ENCODE results near the gene WNK1. TPM values are rescaled to one million over a fixed set of nuclear protein-coding genes. Genes with fewer than 3 reads are reported as not detected.
"Not testable (repeated sequence)": the region's sequence is repeated elsewhere in the genome, so short reads cannot be mapped to it uniquely, and the experiment has no call there.

WNK1 gene
- total RNA-seq, result 100 to 1,000 TPM; 162 to 170 TPM

- Mint-ChIP-seq H3K4me3 (peak within 1 kb of the TSS; percentile 97), H3K27me3 (no peaks in the 10 kb centered on the region)
- POLR2A ChIA-PET, result interaction anchor here (0.6 to 1.5 kb wide), 5 partner anchors 24 to 137 kb away, joined by 3 to 6 read pairs (median 4); no protein-coding TSS in a partner anchor
These were observed at the start of gene WNK1 for GRCh38 chr12:751999-752694. WNK1 (plus strand) TSS chr12:752579; CDS start chr12:753566, 987 bp downstream.

GRCh38 chr12:704516-705242 is 47.7 kb upstream of the WNK1 start:
- DNase-seq, result no peak
- no peaks in the 10 kb centered on the region for H3K27me3 Mint-ChIP-seq
- H3K9me3 Mint-ChIP-seq, result peaks cover 12% of the 10 kb centered on the region
- CTCF ChIA-PET, result interaction anchor here (1.2 kb wide), 2 partner anchors 19 to 22 kb away, joined by 3 read pairs; no protein-coding TSS in a partner anchor
- no peak overlapping the region for H3K27ac Mint-ChIP-seq
- H3K36me3 Mint-ChIP-seq (ENCODE audit: low read depth), result peaks cover 8% of the 10 kb centered on the region
- H3K4me1 Mint-ChIP-seq, result peaks cover 11% of the 10 kb centered on the region
- POLR2A ChIA-PET, result interaction anchor here (0.6 kb wide), 1 partner anchor 13 kb away, joined by 7 read pairs; no protein-coding TSS in a partner anchor
- no peak overlapping the region for H3K4me3 Mint-ChIP-seq

More at GRCh38 chr12:751999-752694, at the start of gene WNK1:
- Mint-ChIP-seq H3K4me1 (peaks cover 27% of the 10 kb centered on the region), H3K9me3 (no peaks in the 10 kb centered on the region), H3K27ac (peak within 1 kb of the TSS; percentile 91), H3K36me3 (ENCODE audit: low read depth) (peaks cover 34% of the 10 kb centered on the region)
- DNase-seq, result peak; percentile 97
- CTCF ChIA-PET, result interaction anchor here (0.6 to 6.1 kb wide), 41 partner anchors 9 to 300 kb away, joined by 3 to 91 read pairs (median 6); partner anchors contain the start of gene NINJ2

GRCh38 chr12:708084-708483 is 44.3 kb upstream of the WNK1 start:
- peaks cover 21% of the 10 kb centered on the region for H3K4me1 Mint-ChIP-seq
- H3K4me3 Mint-ChIP-seq; H3K27ac Mint-ChIP-seq; H3K36me3 Mint-ChIP-seq (ENCODE audit: low read depth); H3K9me3 Mint-ChIP-seq; DNase-seq; H3K27me3 Mint-ChIP-seq; POLR2A ChIA-PET; CTCF ChIA-PET: not testable (repeated sequence)

- H3K27ac Mint-ChIP-seq, result no peak overlapping the region
- CTCF ChIA-PET, result interaction anchor here (0.6 to 1.2 kb wide), 7 partner anchors 10 to 102 kb away, joined by 3 to 5 read pairs (median 4); no protein-coding TSS in a partner anchor
These were observed 42.8 kb upstream of the WNK1 start for GRCh38 chr12:709455-710020.

GRCh38 chr12:712172-712863 is 40.1 kb upstream of the WNK1 start:
- no peak for DNase-seq
- ChIA-PET CTCF (interaction anchor here (0.7 to 2.4 kb wide), 6 partner anchors 10 to 49 kb away, joined by 3 to 10 read pairs (median 4); no protein-coding TSS in a partner anchor), POLR2A (interaction anchor here (0.6 kb wide), 1 partner anchor 39 kb away, joined by 3 read pairs; no protein-coding TSS in a partner anchor)
- peaks cover 5% of the 10 kb centered on the region for H3K9me3 Mint-ChIP-seq
- H3K27ac Mint-ChIP-seq, result no peak overlapping the region
- H3K36me3 Mint-ChIP-seq (ENCODE audit: low read depth), result peaks cover 4% of the 10 kb centered on the region
- no peak overlapping the region for H3K4me3 Mint-ChIP-seq
- H3K4me1 Mint-ChIP-seq, result peaks cover 24% of the 10 kb centered on the region
- H3K27me3 Mint-ChIP-seq, result no peaks in the 10 kb centered on the region

More at GRCh38 chr12:709455-710020, 42.8 kb upstream of the WNK1 start:
- Mint-ChIP-seq H3K27me3 (no peaks in the 10 kb centered on the region), H3K36me3 (ENCODE audit: low read depth) (peaks cover 4% of the 10 kb centered on the region), H3K4me3 (no peak overlapping the region), H3K9me3 (peaks cover 5% of the 10 kb centered on the region), H3K4me1 (peaks cover 22% of the 10 kb centered on the region)
- POLR2A ChIA-PET, result interaction anchor here (0.7 kb wide), 1 partner anchor 8 kb away, joined by 3 read pairs; no protein-coding TSS in a partner anchor
- DNase-seq, result no peak

- Mint-ChIP-seq H3K27me3 (no peaks in the 10 kb centered on the region), H3K4me1 (peaks cover 26% of the 10 kb centered on the region), H3K9me3 (peaks cover 3% of the 10 kb centered on the region), H3K4me3 (no peak overlapping the region), H3K27ac (no peak overlapping the region), H3K36me3 (ENCODE audit: low read depth) (peaks cover 1% of the 10 kb centered on the region)
- CTCF ChIA-PET, result interaction anchor here (0.6 to 2.4 kb wide), 4 partner anchors 9 to 38 kb away, joined by 3 to 10 read pairs (median 4); no protein-coding TSS in a partner anchor
- POLR2A ChIA-PET, result interaction anchor here (0.6 kb wide), 1 partner anchor 28 kb away, joined by 4 read pairs; no protein-coding TSS in a partner anchor
- DNase-seq, result no peak
These were observed 39.0 kb upstream of the WNK1 start for GRCh38 chr12:713281-713875.

- H3K27me3 Mint-ChIP-seq, result no peaks in the 10 kb centered on the region
These were observed 35.9 kb upstream of the WNK1 start for GRCh38 chr12:716506-716905.

GRCh38 chr12:718756-719102 is 33.6 kb upstream of the WNK1 start:
- H3K27me3 Mint-ChIP-seq, result no peaks in the 10 kb centered on the region
- H3K4me3 Mint-ChIP-seq, result peak overlapping the region; percentile 28
- ChIA-PET POLR2A (no interaction called here), CTCF (interaction anchor here (1.7 kb wide), 1 partner anchor 143 kb away, joined by 6 read pairs; no protein-coding TSS in a partner anchor)
- peaks cover 44% of the 10 kb centered on the region for H3K4me1 Mint-ChIP-seq
- peaks cover 7% of the 10 kb centered on the region for H3K36me3 Mint-ChIP-seq (ENCODE audit: low read depth)
- no peak for DNase-seq
- H3K27ac Mint-ChIP-seq, result peak overlapping the region; percentile 66
- peaks cover 8% of the 10 kb centered on the region for H3K9me3 Mint-ChIP-seq

More at GRCh38 chr12:716506-716905, 35.9 kb upstream of the WNK1 start:
- POLR2A ChIA-PET, result no interaction called here
- H3K4me1 Mint-ChIP-seq, result peaks cover 47% of the 10 kb centered on the region
- H3K27ac Mint-ChIP-seq, result no peak overlapping the region
- no peak overlapping the region for H3K4me3 Mint-ChIP-seq
- peaks cover 7% of the 10 kb centered on the region for H3K36me3 Mint-ChIP-seq (ENCODE audit: low read depth)
- peaks cover 8% of the 10 kb centered on the region for H3K9me3 Mint-ChIP-seq
- CTCF ChIA-PET, result interaction anchor here (0.9 to 2.0 kb wide), 5 partner anchors 10 to 69 kb away, joined by 3 to 7 read pairs (median 4); no protein-coding TSS in a partner anchor
- no peak for DNase-seq

- Mint-ChIP-seq H3K4me1 (peaks cover 58% of the 10 kb centered on the region), H3K4me3 (no peak overlapping the region), H3K9me3 (peaks cover 8% of the 10 kb centered on the region), H3K27me3 (no peaks in the 10 kb centered on the region), H3K36me3 (ENCODE audit: low read depth) (peaks cover 14% of the 10 kb centered on the region), H3K27ac (peak overlapping the region; percentile 75)
- CTCF ChIA-PET, result interaction anchor here (0.6 to 1.7 kb wide), 6 partner anchors 14 to 145 kb away, joined by 3 to 6 read pairs (median 3); no protein-coding TSS in a partner anchor
- POLR2A ChIA-PET, result no interaction called here
- DNase-seq, result no peak
These were observed 32.0 kb upstream of the WNK1 start for GRCh38 chr12:720231-720941.

GRCh38 chr12:724194-724855 is 28.1 kb upstream of the WNK1 start:
- H3K36me3 Mint-ChIP-seq (ENCODE audit: low read depth), result peaks cover 20% of the 10 kb centered on the region
- CTCF ChIA-PET, result interaction anchor here (1.1 kb wide), 1 partner anchor 11 kb away, joined by 4 read pairs; no protein-coding TSS in a partner anchor
- H3K4me3 Mint-ChIP-seq, result no peak overlapping the region
- POLR2A ChIA-PET, result no interaction called here
- peak; percentile 30 for DNase-seq
- H3K4me1 Mint-ChIP-seq, result peaks cover 78% of the 10 kb centered on the region
- H3K27ac Mint-ChIP-seq, result peak overlapping the region; percentile 62
- peaks cover 10% of the 10 kb centered on the region for H3K9me3 Mint-ChIP-seq
- no peaks in the 10 kb centered on the region for H3K27me3 Mint-ChIP-seq

- no peak overlapping the region for H3K4me3 Mint-ChIP-seq
- peaks cover 20% of the 10 kb centered on the region for H3K36me3 Mint-ChIP-seq (ENCODE audit: low read depth)
- peaks cover 77% of the 10 kb centered on the region for H3K4me1 Mint-ChIP-seq
- DNase-seq, result no peak
- H3K27me3 Mint-ChIP-seq, result no peaks in the 10 kb centered on the region
- ChIA-PET POLR2A (no interaction called here), CTCF (interaction anchor here (4.8 kb wide), 1 partner anchor 26 kb away, joined by 31 read pairs; the partner anchor contains the start of gene WNK1)
- peaks cover 10% of the 10 kb centered on the region for H3K9me3 Mint-ChIP-seq
- H3K27ac Mint-ChIP-seq, result no peak overlapping the region
These were observed 27.3 kb upstream of the WNK1 start for GRCh38 chr12:725076-725475.

Data from activated CD4-positive, alpha-beta T cell treated with anti-CD3 and anti-CD28 coated beads, Interleukin-2, amount 10 ng/mL, durations not matched to agents 7 days and 5 days (primary cell).